GM19099 (cell line): ENCODE measurements around the gene KAT2B.

ENCODE experiments used
- POLR2A ChIP-seq: IDR thresholded peaks from 3 replicates; pipeline ENCODE4 v1.6.1; 2011; ENCODE audit warnings: low read depth; ENCODE audit not compliant: insufficient read length; ENCODE audit errors: extremely low read depth

Gene KAT2B

GRCh38 chr3:20057612-20058180 lies 17.4 kb downstream of the KAT2B start:
- no peak for TF ChIP-seq POLR2A

GRCh38 chr3:20059929-20060328 lies 19.7 kb downstream of the KAT2B start:
- no peak for TF ChIP-seq POLR2A

GRCh38 chr3:20060974-20061685 lies 20.9 kb downstream of the KAT2B start:
- no peak for TF ChIP-seq POLR2A

- TF ChIP-seq POLR2A, result no peak
Measured at GRCh38 chr3:20062996-20063395, 22.8 kb downstream of the KAT2B start.

GRCh38 chr3:20064387-20064786 lies 24.1 kb downstream of the KAT2B start:
- TF ChIP-seq POLR2A, result no peak

GRCh38 chr3:20064796-20065564 lies 24.7 kb downstream of the KAT2B start:
- TF ChIP-seq POLR2A, result no peak

DNA sequence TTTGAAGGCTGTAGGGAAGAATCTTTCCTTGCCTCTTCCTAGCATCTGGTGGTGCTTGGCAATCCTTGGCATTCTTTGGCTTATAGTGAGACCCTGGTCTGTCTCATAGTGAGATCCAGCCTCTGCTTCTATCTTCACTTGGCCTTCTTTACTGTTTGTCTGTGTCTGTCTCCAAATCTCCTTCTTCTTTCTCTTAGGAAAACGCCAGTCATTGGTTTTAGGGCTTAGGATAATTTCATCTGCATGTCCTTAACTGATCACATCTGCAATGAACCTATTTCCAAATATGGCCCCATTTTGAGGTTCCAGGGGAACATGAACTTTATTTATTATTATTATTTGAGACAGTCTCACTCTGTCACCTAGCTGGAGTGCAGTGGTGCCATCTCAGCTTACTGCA lies 25.8 kb downstream of the KAT2B start:
- TF ChIP-seq POLR2A, result no peak

DNA sequence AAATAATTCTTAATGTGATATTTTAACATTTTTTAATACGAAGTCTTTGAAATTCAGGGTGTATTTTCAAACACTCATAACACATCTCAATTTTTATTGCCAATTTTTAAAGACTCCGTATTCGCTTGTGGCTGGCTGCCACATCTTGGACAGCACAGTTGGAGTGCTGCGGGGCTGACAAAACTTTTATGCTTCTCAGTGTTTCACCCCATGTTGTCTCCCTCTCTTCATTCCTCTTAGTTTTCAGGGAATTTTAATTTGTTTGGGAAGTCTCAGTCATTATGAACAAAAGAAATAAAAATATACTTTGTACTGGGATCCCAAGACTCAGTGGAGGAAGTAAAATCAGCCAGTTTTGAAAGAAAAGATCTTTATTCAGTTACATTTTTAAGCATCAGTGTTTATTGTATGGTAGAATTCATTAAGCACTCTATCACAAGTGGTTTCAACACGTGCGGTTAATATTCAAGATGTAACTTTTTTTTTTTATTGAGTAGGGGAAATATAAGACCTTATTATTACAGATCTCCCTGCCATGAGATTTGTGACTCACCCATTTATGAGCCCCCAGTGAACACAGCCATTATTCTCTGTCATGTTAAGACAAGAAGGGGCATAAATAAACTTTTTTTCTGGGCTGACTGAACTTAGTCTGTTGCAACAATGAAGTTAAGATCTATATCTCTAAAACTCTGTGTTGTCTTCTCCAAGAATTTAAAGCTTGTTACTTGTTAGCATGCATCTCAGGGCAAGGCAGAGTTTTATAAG lies 26.8 kb downstream of the KAT2B start:
- TF ChIP-seq POLR2A, result no peak

GRCh38 chr3:20068512-20069177 lies 28.4 kb downstream of the KAT2B start:
- no peak for TF ChIP-seq POLR2A

DNA sequence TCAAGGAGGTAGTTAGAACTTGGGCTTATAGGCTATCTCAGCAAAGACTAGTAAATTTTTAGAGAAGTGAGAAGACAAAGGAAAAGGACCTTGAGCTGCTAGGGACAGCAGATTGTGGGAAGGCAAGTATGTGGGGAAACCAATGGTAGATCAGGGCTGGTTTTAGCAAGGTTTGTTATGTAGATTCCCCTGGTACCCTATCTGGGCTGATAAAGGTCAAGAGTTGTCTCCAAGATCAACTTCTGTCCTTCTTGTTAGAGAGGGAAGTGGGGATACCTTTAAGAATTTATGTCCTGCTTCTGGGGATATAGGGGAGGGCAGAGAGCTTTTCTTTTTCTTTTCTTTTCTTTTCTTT lies 28.9 kb downstream of the KAT2B start:
- TF ChIP-seq POLR2A, result no peak

- no peak for TF ChIP-seq POLR2A
Measured at GRCh38 chr3:20071175-20071574, 30.9 kb downstream of the KAT2B start.

DNA sequence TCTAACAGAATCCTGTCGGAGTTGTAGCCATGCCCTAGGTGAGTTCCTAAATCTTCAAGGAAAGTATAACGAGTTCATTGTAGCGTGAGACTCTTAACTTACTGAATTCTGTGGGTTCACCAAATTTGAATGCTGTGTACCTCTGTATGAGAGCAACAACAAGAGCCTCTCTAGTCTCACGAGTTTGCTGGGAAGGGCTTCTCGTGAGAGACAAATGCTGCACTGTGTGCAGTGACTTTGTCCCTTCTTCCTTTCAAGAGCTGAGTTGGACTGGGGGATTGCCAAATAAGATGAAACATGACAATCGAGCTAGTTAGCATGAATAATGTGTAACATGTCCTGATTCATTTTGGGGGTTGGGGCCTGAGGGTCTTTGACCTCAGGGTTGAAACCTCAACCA lies 32.2 kb downstream of the KAT2B start:
- no peak for TF ChIP-seq POLR2A

GRCh38 chr3:20073068-20073467 lies 32.8 kb downstream of the KAT2B start:
- no peak for TF ChIP-seq POLR2A

DNA sequence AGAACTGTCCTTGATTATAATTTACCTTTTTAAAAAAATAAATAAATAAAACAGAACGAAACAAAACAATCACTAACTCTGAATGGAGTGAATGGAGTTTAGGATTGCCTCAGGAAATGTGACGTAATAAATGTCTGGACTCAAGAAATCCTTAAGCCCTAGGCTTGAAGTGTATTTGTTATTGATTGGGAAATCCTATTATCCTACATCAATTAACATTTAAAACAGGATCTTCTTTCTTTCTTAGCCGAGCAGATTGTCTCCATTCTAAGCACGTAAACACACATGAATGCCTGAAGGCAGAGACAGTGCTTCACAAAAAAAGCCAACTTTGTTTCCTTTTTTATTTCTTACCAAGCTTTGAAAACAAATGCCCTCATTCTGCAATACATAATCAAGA lies 33.4 kb downstream of the KAT2B start:
- no peak for TF ChIP-seq POLR2A

- TF ChIP-seq POLR2A, result no peak
Measured at GRCh38 chr3:20074226-20075063, 34.2 kb downstream of the KAT2B start.

GRCh38 chr3:20075197-20075596 lies 35.0 kb downstream of the KAT2B start:
- TF ChIP-seq POLR2A, result no peak
